GM21529 (cell line): ENCODE data around the gene NOB1.

Experiments used
- ATAC-seq: cut with Tn5 transposase; IDR thresholded peaks from one replicate; pipeline ENCODE4 v1.9.1; 2021; ENCODE audit not compliant: unreplicated experiment

The NOB1 gene

GRCh38 chr16:69724414-69724873 lies 30.3 kb downstream of the NOB1 start:
- ATAC-seq: no peak

GRCh38 chr16:69721441-69721957 lies 33.2 kb downstream of the NOB1 start:
- no peak for ATAC-seq

GRCh38 chr16:69720822-69721430 lies 33.8 kb downstream of the NOB1 start:
- ATAC-seq: no peak

DNA sequence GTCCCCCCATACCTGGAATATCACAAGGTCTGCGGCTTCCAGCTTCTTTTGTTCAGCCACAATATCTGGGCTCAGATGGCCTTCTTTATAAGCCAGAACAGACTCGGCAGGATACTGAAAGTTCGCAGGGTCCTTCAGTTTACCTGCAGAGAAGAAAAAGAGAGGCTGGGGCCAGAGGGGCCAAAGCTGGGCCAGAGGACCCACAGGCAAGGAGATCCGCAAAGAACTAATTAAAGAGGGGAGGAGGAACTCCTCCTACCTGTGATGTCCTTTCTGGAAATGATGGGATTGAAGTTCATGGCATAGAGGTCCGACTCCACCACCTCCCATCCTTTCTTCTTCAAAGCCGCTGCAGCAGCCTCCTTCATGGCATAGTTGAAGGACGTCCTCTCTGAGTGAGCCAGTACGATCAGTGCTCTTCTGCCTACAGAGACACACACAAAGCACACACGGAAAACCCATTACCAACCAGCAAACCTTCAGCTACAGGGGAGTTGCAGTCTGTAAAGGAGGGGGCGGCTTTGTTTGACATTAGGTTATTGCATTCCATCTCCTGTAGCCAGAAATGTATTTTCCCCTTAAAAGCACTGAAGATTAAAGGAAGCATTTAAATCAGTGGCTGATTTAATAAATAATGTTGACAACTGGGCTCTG lies 36.5 kb downstream of the NOB1 start:
- no peak for ATAC-seq

GRCh38 chr16:69717066-69717465 lies 37.7 kb downstream of the NOB1 start:
- no peak for ATAC-seq

- no peak for ATAC-seq
Measured at GRCh38 chr16:69712914-69713581, 41.7 kb downstream of the NOB1 start.

GRCh38 chr16:69712277-69712676 lies 42.4 kb downstream of the NOB1 start:
- ATAC-seq: no peak

DNA sequence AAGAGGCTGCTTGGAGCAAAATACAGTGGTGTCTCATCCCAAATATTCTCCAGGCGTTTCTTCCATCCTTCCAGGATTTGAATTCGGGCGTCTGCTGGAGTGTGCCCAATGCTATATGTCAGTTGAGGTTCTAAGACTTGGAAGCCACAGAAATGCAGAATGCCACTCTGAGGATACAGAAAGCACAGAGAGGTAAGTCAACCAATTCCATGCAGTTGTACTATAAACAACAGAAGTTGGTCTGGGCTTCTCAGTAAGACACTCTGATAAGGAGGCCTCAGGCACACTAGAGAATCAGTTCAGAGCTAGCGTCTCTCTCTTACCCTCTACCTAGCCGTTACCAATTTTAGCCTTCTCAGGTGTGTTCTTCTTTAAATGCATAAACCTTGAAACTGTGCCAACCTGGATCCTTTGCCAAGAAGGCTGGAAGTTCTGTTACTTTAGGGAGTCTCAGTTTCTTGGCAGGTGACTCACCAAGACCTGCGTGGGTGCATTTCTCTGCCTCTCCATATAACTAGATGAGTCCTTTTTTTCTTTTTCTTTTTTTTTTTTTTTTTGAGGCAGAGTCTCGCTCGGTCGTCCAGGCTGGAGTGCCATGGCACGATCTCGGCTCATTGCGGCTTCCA lies 43.5 kb downstream of the NOB1 start:
- ATAC-seq: no peak

DNA sequence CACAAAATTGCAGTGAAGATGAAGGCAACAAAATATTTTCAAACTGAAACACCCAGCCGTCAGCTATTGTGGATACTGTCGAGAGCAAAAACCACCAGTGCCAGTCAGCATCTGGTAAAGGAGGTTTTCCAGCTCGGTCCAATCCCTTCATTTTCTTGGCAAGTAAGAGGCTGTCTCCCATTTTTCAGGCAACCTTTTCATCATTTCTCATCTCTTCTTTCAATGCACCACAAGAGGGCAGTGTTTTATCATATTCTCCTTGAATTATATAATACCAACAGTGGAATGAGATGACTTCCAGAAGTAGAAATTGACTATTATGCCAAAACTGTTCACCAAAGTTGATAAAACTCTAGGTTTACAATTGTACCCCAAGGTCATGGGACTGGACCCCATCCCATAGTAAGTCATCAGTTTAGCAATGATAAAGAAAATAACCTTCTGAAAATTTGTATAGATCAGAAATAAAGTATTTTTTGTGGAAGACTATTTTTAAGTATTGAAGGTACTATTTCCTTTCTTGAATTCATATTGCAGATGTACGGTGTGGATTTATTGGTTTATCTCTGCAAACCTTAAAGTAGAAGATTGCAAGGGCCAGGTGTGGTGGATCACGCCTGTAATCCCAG lies 45.2 kb downstream of the NOB1 start:
- no peak for ATAC-seq

GRCh38 chr16:69707920-69708683 lies 46.6 kb downstream of the NOB1 start:
- ATAC-seq: no peak

GRCh38 chr16:69706975-69707340 lies 47.8 kb downstream of the NOB1 start:
- ATAC-seq: no peak

DNA sequence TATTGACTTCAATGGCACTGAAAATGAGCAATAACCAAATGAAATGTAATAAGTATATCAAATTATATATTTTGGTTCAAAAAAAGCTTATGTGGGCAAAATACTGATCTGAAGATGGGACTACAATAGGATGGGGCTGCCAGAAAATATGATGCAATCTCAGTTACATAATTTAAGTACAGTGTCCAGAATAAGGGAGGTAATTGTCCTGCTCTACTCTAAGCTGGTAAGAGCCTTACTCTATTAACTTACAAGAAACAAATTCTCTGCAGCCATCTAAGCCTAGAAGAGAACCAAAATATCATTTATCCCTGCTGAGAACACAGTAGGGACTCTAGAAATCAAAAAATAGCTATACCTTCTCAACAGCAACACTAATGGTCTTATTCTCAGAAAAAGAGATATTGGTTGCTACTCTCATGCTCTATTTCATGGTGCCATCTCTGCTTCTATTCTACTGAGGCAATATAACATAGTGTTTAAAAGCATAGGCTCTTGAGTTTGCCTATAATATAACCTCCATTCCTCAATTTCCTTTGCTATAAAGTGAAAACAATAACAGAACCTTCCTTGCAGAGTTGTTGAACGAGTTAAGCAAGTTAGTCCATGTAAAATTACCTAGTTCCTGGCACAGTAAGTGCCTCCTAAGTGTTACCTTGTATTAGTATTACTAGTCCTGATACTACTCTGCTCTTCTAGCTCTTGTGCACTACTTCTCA lies 48.3 kb downstream of the NOB1 start:
- no peak for ATAC-seq

DNA sequence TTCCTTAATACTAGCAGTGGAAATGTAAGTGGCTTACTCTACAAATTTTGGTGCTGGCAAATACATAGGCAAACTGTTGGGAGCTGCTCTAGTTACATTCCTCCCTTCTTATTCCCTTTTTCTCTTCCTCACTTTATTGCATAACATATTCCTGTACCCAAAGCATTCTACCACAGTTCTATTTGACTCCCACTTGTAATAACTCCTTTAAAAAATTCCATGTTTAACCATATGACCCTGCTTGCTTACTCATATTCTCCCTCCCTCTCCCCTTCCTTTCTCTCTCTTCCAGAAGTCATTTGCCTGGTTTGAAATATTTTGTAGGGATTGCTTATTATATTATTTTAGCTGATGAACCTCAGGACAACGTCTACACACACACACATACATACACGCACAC lies 51.1 kb downstream of the NOB1 start:
- no peak for ATAC-seq

DNA sequence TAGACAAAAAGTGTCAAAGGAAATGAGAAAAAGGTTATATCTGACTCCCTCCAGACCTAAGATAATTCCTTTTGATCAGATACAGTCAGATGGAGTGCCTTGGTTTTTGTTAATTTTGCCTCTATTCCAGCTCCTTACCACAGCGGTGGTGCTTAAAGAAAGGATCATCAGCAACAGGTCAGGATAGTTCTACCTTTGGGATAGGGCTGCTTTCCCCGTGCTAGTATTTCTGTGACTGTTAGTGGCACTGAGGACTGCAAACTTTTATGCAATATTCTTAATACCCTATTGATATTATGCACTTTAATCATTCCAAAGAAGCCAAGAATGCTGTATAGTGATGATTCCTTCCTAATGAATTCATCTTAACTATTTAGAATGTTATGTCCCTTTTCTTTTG lies 52.9 kb downstream of the NOB1 start:
- no peak for ATAC-seq

- no peak for ATAC-seq
Measured at GRCh38 chr16:69701452-69701851, 53.3 kb downstream of the NOB1 start.

DNA sequence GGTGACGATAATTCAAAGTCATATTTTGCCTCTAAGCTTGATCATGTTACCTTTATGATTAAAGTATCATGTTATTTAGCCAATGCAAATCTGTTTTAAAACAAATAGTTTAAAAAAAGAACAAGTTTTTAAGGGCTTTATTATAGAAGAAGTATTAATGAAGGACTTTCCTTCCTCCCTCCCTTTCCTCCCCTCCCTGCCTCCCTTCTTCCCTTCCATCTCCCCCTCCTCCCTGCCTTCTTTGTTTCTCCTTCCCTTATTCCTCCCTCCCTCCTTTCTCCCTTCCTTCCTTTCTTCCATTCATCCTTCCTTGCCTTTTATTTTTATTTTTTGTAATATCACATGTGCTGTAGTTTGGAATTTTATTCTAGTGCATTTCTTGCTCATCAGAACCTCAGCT lies 54.8 kb downstream of the NOB1 start:
- no peak for ATAC-seq

DNA sequence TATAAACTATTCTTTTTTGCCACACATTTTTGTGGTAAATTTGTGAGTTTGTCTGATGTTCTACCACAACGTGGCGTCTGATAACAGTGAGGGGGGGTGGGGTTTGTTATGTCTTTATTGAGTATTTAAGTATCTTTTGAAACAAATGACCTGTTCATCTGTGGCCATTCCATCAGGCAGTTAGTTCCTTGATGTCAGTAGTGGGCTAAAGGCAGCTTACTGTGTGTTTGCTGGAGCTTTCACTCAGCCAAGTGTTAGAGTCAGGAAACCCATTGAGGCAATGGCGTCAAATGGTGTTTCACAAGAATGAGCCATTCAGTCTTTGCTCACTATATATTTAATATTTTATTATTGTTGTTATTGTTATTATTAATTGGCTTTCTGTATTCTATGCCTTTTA lies 56.3 kb downstream of the NOB1 start:
- no peak for ATAC-seq

DNA sequence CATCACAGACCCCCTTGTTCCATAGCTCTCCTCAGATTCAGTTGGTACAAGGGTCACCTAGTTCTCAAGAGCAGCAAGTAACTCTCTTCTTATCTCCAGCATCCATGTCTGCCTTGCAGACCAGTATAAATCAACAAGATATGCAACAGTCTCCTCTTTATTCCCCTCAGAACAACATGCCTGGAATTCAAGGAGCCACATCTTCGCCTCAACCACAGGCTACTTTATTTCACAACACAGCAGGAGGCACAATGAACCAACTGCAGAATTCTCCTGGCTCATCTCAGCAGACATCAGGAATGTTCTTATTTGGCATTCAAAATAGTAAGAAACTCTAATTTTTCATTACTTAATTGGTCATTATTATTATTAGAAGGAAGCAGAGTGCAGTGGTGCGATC lies 60.8 kb downstream of the NOB1 start:
- ATAC-seq: no peak

GRCh38 chr16:69691980-69692911 lies 62.5 kb downstream of the NOB1 start:
- ATAC-seq: no peak
